GM18861 (cell line): ENCODE measurements around the gene EDIL3.

Source experiments
- ATAC-seq: cut with Tn5 transposase; IDR thresholded peaks from one replicate; pipeline ENCODE4 v1.9.1; 2021; ENCODE audit not compliant: unreplicated experiment

Gene EDIL3

GRCh38 chr5:84260939-84261338, 123.7 kb downstream of the EDIL3 start:
- ATAC-seq, result peak; percentile 66

- peak; percentile 57 for ATAC-seq
Observed at GRCh38 chr5:84260140-84260539, 124.5 kb downstream of the EDIL3 start.

- ATAC-seq, result peak; percentile 15
Observed at GRCh38 chr5:84259283-84260045, 125.2 kb downstream of the EDIL3 start.

GRCh38 chr5:84257061-84257460, 127.6 kb downstream of the EDIL3 start:
- ATAC-seq, result no peak

- peak; percentile 28 for ATAC-seq
Observed at GRCh38 chr5:84255315-84255714, 129.4 kb downstream of the EDIL3 start.

GRCh38 chr5:84253946-84254345, 130.7 kb downstream of the EDIL3 start:
- no peak for ATAC-seq

GRCh38 chr5:84251503-84251902, 133.2 kb downstream of the EDIL3 start:
- no peak for ATAC-seq

- ATAC-seq, result no peak
Observed at GRCh38 chr5:84249918-84250630, 134.6 kb downstream of the EDIL3 start.

GRCh38 chr5:84248013-84248412, 136.7 kb downstream of the EDIL3 start:
- ATAC-seq, result no peak

- no peak for ATAC-seq
Observed at GRCh38 chr5:84242286-84242685, 142.4 kb downstream of the EDIL3 start.

GRCh38 chr5:84239494-84239893, 145.2 kb downstream of the EDIL3 start:
- ATAC-seq, result no peak

GRCh38 chr5:84237126-84237525, 147.6 kb downstream of the EDIL3 start:
- ATAC-seq, result no peak

GRCh38 chr5:84231433-84231832, 153.2 kb downstream of the EDIL3 start:
- ATAC-seq, result no peak

- ATAC-seq, result no peak
Observed at GRCh38 chr5:84229045-84229444, 155.6 kb downstream of the EDIL3 start.

- ATAC-seq, result peak; percentile 41
Observed at GRCh38 chr5:84228266-84228665, 156.4 kb downstream of the EDIL3 start.

- ATAC-seq, result no peak
Observed at GRCh38 chr5:84227236-84227635, 157.4 kb downstream of the EDIL3 start.

GRCh38 chr5:84218546-84218945, 166.1 kb downstream of the EDIL3 start:
- no peak for ATAC-seq

GRCh38 chr5:84215521-84215920, 169.2 kb downstream of the EDIL3 start:
- no peak for ATAC-seq

GRCh38 chr5:84213861-84214260, 170.8 kb downstream of the EDIL3 start:
- no peak for ATAC-seq

- no peak for ATAC-seq
Observed at GRCh38 chr5:84213212-84213611, 171.5 kb downstream of the EDIL3 start.

- no peak for ATAC-seq
Observed at GRCh38 chr5:84204772-84205171, 179.9 kb downstream of the EDIL3 start.

GRCh38 chr5:84202136-84202535, 182.5 kb downstream of the EDIL3 start:
- no peak for ATAC-seq
